ENCODE results near the gene NLRC3.
"Not testable (repeated sequence)": the region's sequence is repeated elsewhere in the genome, so short reads cannot be mapped to it uniquely, and the experiment has no call there.

NLRC3 gene

GRCh38 chr16:3510416-3510815 is 66.8 kb downstream of the NLRC3 start:
- no peak for DNase-seq

- DNase-seq, result peak; percentile 94
Observed at GRCh38 chr16:3509470-3509928, 67.7 kb downstream of the NLRC3 start.

GRCh38 chr16:3508736-3509135 is 68.5 kb downstream of the NLRC3 start:
- DNase-seq, result peak; percentile 39

GRCh38 chr16:3503523-3503922 is 73.7 kb downstream of the NLRC3 start:
- peak; percentile 85 for DNase-seq

GRCh38 chr16:3501783-3502400 is 75.3 kb downstream of the NLRC3 start:
- no peak for DNase-seq

- not testable (repeated sequence) for DNase-seq
Observed at GRCh38 chr16:3501412-3501761, 75.8 kb downstream of the NLRC3 start.

GRCh38 chr16:3498988-3499387 is 78.2 kb downstream of the NLRC3 start:
- DNase-seq, result no peak

- DNase-seq, result no peak
Observed at GRCh38 chr16:3497771-3498170, 79.4 kb downstream of the NLRC3 start.

GRCh38 chr16:3496386-3496785 is 80.8 kb downstream of the NLRC3 start:
- DNase-seq, result no peak

GRCh38 chr16:3495176-3495575 is 82.0 kb downstream of the NLRC3 start, which contains the start of gene C16orf90:
C16orf90 (minus strand) TSS chr16:3495489; CDS start chr16:3495421, 68 bp downstream.
- DNase-seq, result no peak

- no peak for DNase-seq
Observed at GRCh38 chr16:3494386-3494973, 82.7 kb downstream of the NLRC3 start.

GRCh38 chr16:3492356-3492755 is 84.8 kb downstream of the NLRC3 start:
- DNase-seq, result no peak

GRCh38 chr16:3490911-3491629 is 86.1 kb downstream of the NLRC3 start:
- DNase-seq, result no peak

Measured in CD4-positive, alpha-beta T cell treated with Interleukin-6 for 4 hours (primary cell).